Stimulated activated CD4-positive, alpha-beta T cell treated with anti-CD3 and anti-CD28 coated beads, TNF-alpha, amount 100 ng/mL, for 1 hour (primary cell): ENCODE measurements around the gene MRPS34.
A peak's percentile ranks its signal among the peaks of the same experiment; 100 is the strongest.

Source experiments
- DNase-seq, 3 donors: peaks; one replicate each; pipeline ENCODE4 v3.0.0-alpha.2; 2020; ENCODE audit warnings: low read depth in 3 of 3, low spot score in 1 of 3

MRPS34 gene

GRCh38 chr16:1731603-1732002, 41.3 kb downstream of the MRPS34 start:
- DNase-seq, result no peak

DNA sequence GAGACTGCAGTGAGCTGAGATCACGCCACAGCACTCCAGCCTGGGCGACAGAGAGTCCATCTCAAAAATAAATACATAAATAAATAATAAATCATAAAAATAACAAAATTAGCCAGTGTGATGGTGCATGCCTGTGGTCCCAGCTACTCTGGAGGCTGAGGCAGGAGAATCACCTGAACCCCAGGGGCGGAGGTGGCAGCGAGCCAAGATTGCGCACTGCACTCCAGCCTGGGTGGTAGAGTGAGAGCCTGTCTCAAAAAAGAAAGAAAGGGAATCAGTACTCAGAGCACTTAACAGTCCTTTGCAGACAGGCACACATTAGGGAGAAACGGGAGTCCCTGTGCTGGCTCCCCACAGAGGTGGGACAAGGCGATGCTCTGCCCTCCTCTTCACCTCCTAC, 41.9 kb downstream of the MRPS34 start:
- DNase-seq, result no peak

GRCh38 chr16:1729445-1729844, 43.5 kb downstream of the MRPS34 start:
- no peak for DNase-seq

DNA sequence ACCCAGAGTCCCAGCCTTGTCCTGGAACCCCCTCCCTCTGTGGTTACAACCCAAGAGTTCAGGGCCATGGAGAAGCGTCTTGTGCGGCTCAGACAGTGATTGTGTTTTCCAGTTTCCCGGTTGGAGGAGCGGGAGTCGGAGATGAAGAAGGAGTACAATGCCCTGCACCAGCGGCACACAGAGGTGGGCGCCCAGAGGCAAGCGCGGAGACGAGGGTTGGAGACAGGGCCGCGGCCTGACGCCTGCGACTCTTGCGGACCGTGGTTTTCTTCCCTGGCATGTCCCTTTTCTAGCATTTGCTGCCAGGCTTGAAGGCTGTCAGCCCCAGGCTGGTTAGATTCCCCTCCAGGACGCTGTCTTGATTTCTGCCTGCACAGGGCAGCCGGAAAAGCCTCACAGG, 43.9 kb downstream of the MRPS34 start:
- DNase-seq, result no peak

DNA sequence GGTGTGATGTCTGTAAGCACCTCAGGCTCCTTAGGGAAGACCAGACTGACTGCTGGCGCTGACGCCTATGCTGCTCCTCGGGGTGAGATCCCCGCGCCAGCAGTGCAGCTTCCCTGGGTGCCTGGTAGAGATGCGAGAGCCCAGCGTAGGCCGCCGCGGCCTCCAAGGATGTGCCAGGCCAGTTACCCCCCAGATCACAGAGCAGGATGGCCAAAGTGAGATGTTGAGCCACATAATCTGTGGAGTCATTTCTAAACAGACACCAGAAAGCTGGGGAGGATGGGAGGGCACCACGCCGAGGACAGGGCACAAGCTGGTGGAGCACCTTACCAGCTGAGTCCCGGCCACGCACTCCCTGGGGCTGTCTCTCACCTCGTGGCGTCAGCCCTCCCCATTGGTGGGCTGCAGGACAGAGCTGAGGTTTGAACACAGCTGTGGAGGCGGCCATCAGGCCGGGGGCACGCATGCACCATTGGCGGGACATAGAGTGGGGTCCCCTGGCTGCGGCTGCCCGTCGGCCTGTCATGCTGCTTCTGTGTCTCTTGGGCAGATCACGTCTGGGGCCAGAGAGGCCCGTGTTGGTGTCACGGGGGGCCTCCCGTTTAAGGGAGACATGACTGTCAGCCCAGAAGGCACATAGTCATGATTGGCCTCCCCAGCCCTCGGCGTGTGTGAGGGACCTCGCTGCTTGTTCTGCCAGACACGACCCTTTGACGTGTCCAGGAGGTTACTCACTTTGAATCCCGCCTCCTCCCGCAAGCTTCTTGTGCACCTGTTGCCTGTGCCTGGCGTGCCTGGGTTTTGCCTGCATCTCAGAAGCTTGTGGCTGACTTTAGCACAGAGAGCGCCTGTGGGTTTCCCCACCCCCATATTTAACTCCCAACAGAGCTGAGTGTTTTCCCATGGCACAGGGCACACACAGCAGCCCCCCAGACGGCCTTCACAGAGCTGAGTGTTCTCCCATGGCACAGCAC, 45.0 kb downstream of the MRPS34 start:
- DNase-seq, result no peak

DNA sequence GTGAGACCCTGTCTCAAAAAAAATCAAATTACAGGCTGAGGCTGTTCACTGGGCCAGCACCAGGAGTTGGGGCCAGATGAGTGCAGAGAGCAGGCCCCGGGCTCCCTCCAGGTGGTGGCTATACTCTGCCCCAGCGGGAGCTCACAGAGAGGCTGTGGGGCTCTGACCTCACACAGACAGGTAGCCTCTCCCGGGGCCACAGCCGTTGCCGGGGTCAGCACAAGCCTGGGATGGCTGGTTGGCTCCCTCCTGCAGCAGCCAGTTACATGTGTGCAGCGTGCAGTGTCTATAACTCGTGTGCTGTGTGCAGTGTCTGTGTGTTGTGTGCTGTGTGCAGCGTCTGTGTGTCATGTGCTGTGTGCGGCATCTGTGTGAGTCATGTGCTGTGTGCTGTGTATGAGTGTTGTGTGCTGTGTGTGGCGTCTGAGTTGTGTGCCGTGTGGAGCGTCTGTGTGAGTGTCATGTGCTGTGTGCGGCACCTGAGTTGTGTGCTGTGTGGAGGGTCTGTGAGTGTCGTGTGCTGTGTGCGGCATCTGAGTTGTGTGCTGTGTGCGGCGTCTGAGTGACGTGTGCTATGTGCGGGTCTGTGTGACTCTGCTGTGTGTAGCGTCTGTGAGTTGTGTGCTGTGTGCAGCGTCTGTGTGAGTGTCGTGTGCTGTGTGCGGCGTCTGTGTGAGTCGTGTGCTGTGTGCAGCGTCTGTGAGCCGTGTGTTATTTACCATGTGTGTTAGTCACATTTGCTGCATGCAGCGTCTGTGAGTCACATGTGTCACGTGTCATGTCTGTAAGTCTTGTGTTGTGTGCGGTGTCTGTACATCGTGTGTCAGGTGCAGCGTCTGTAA, 46.1 kb downstream of the MRPS34 start:
- DNase-seq, result no peak

- no peak for DNase-seq
These were observed 48.4 kb downstream of the MRPS34 start for GRCh38 chr16:1724491-1724890.

DNA sequence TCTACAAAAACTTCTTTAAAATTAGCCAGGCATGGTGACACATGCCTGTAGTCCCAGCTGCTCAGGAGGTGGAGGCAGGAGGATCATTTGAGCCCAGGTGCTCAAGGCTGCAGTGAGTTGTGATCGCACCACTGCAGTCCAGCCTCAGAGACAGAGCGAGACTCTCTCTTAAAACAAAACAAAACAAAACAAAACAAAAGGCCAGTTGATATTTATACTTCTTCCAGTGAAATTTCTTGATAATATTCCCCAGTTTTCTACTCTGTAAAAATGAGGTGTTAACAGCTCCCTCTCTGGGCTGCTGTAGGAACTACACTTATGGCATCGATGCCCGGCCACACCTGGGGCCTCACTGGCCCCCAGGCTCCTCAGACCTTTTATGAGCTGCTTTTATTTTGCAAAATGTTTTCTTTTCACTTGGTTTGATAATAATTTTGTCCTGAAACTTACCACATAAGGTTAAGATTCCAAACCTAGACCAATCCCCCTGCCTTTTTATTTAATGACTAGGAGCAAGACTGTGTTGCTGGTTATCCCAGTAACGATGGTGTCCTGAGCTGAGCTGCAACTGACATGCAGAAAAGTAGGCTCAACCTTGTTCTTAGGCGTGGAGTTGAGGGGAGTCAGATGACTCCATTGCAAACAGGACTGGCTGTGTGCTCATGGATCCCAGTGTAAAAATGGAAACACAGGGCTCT, 49.3 kb downstream of the MRPS34 start:
- peak in 1 of 3 donors; percentile 13 for DNase-seq
